DOHH2 (cell line): Measurements from ENCODE around the gene TMPRSS7.

Source experiments
- H3F3A ChIP-seq: fragments of 200-600 bp; sonication (generic), shearing (Covaris generic); 2 replicates; pipeline ENCODE4 v1.6.0; 2016; ENCODE audit warnings: antibody characterized with exemption, mild to moderate bottlenecking; ENCODE audit not compliant: control insufficient read depth, insufficient read depth
- H3K27ac ChIP-seq: fragments of 200-600 bp; sonication (generic); 2 replicates; pipeline ENCODE4 v1.5.1; 2014; ENCODE audit warnings: low read depth, mild to moderate bottlenecking, low read length, moderate library complexity
- H3K27me3 ChIP-seq: fragments of 200-600 bp; sonication (generic); 2 replicates; pipeline ENCODE4 v1.6.1; 2014; ENCODE audit warnings: mild to moderate bottlenecking, low read length, mixed read lengths; ENCODE audit not compliant: control insufficient read depth
- H3K36me3 ChIP-seq: fragments of 200-600 bp; sonication (generic); 2 replicates; pipeline ENCODE4 v1.6.1; 2014; ENCODE audit warnings: mild to moderate bottlenecking, low read length, moderate library complexity, mixed read lengths; ENCODE audit not compliant: control insufficient read depth
- H3K4me1 ChIP-seq: fragments of 200-600 bp; sonication (generic); 2 replicates; pipeline ENCODE4 v1.6.1; 2014; ENCODE audit warnings: mild to moderate bottlenecking, low read length, mixed read lengths; ENCODE audit not compliant: control insufficient read depth
- H3K4me2 ChIP-seq: fragments of 200-600 bp; sonication (generic); 2 replicates; pipeline ENCODE4 v1.6.0; 2014; ENCODE audit warnings: mild to moderate bottlenecking, low read length, moderate library complexity
- H3K4me3 ChIP-seq: fragments of 200-600 bp; sonication (generic); 2 replicates; pipeline ENCODE4 v1.5.1; 2014; ENCODE audit warnings: mild to moderate bottlenecking, low read length, mixed read lengths
- H3K79me2 ChIP-seq: fragments of 200-600 bp; sonication (generic); 2 replicates; pipeline ENCODE4 v1.6.1; 2014; ENCODE audit warnings: mild to moderate bottlenecking, low read length, mixed read lengths; ENCODE audit not compliant: control insufficient read depth
- H3K9me2 ChIP-seq: fragments of 200-600 bp; sonication (generic); replicated peaks from 2 replicates; pipeline ENCODE4 v1.6.1; 2014; ENCODE audit warnings: mild to moderate bottlenecking, low read length, mixed read lengths; ENCODE audit not compliant: control insufficient read depth
- H3K9me3 ChIP-seq: fragments of 200-600 bp; sonication (generic); 2 replicates; pipeline ENCODE4 v1.6.1; 2014; ENCODE audit warnings: antibody characterized with exemption, low read length, mixed read lengths; ENCODE audit not compliant: control insufficient read depth, insufficient read depth
- H4K20me1 ChIP-seq: fragments of 200-600 bp; sonication (generic); 2 replicates; pipeline ENCODE4 v1.6.0; 2014; ENCODE audit warnings: low read depth, mild to moderate bottlenecking, antibody characterized with exemption, low read length, moderate library complexity; ENCODE audit not compliant: control insufficient read depth, insufficient read depth
- EZH2phosphoT487 ChIP-seq: fragments of 200-600 bp; sonication (generic); IDR thresholded peaks from 2 replicates; pipeline ENCODE4 v1.6.1; 2017; ENCODE audit warnings: borderline replicate concordance, mild to moderate bottlenecking, antibody characterized with exemption, low read length, moderate library complexity, mixed read lengths
- TF ChIP-seq, protein P1 (sequence below): fragments of 200-600 bp; sonication (generic); IDR thresholded peaks from one replicate; pipeline ENCODE4 v1.5.1; 2014; ENCODE audit warnings: antibody characterized with exemption, mild to moderate bottlenecking, low read depth, low read length; ENCODE audit not compliant: poor library complexity, severe bottlenecking

The TMPRSS7 gene

DNA sequence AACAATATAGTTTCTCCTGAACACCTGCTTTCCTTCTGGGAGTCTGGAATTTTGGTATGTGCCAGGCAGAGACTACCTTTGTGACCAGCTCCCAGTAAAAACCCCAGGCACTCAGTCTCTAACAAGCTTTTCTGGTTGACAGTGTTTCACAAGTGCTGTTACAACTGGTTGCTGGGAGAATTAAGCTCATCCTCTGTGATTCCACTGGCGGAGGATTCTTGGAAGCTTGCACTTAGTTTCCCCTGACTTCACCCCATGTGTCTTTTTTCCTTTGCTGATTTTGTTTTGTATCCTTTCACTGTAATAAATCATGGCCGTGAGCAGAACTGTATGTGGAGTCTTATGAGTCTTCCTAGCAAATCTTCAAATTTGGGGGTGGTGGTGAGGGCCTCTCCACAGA, 41.5 kb upstream of the TMPRSS7 start:
- H3K9me3 ChIP-seq, result no peaks in the 10 kb centered on the region
- H3K4me3 ChIP-seq, result no peak overlapping the region
- H4K20me1 ChIP-seq, result no peaks in the 10 kb centered on the region
- H3K36me3 ChIP-seq, result peaks cover 37% of the 10 kb centered on the region
- peaks cover 3% of the 10 kb centered on the region; the same call in 1 of the 2 replicates for H3K4me1 ChIP-seq
- H3K79me2 ChIP-seq, result no peaks in the 10 kb centered on the region
- no peaks in the 10 kb centered on the region for H3K27me3 ChIP-seq
- H3K4me2 ChIP-seq, result no peak overlapping the region
- TF ChIP-seq, protein P1, sequence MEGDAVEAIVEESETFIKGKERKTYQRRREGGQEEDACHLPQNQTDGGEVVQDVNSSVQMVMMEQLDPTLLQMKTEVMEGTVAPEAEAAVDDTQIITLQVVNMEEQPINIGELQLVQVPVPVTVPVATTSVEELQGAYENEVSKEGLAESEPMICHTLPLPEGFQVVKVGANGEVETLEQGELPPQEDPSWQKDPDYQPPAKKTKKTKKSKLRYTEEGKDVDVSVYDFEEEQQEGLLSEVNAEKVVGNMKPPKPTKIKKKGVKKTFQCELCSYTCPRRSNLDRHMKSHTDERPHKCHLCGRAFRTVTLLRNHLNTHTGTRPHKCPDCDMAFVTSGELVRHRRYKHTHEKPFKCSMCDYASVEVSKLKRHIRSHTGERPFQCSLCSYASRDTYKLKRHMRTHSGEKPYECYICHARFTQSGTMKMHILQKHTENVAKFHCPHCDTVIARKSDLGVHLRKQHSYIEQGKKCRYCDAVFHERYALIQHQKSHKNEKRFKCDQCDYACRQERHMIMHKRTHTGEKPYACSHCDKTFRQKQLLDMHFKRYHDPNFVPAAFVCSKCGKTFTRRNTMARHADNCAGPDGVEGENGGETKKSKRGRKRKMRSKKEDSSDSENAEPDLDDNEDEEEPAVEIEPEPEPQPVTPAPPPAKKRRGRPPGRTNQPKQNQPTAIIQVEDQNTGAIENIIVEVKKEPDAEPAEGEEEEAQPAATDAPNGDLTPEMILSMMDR, result no peak
- TF ChIP-seq EZH2phosphoT487, result no peak
- no peaks in the 10 kb centered on the region for H3F3A ChIP-seq
- no peaks in the 10 kb centered on the region for H3K9me2 ChIP-seq
- no peak overlapping the region for H3K27ac ChIP-seq

- Histone ChIP-seq H3K27me3 (peaks cover 15% of the 10 kb centered on the region), H3F3A (no peaks in the 10 kb centered on the region), H3K9me3 (no peaks in the 10 kb centered on the region), H3K36me3 (no peaks in the 10 kb centered on the region), H3K79me2 (no peaks in the 10 kb centered on the region), H3K27ac (no peak within 1 kb of the TSS), H4K20me1 (no peaks in the 10 kb centered on the region), H3K9me2 (no peaks in the 10 kb centered on the region), H3K4me3 (peak within 1 kb of the TSS; percentile 12), H3K4me1 (peaks cover 7% of the 10 kb centered on the region; the same call in 1 of the 2 replicates), H3K4me2 (peak within 1 kb of the TSS; percentile 50)
- TF ChIP-seq, protein P1, result no peak
- TF ChIP-seq EZH2phosphoT487, result no peak
Observed at GRCh38 chr3:111998636-111999483, 35.7 kb upstream of the TMPRSS7 start, which contains the start of gene TAGLN3. Gene TAGLN3, plus strand, starts transcription at chr3:111998922. Its CDS starts 501 bp downstream, at chr3:111999423.

DNA sequence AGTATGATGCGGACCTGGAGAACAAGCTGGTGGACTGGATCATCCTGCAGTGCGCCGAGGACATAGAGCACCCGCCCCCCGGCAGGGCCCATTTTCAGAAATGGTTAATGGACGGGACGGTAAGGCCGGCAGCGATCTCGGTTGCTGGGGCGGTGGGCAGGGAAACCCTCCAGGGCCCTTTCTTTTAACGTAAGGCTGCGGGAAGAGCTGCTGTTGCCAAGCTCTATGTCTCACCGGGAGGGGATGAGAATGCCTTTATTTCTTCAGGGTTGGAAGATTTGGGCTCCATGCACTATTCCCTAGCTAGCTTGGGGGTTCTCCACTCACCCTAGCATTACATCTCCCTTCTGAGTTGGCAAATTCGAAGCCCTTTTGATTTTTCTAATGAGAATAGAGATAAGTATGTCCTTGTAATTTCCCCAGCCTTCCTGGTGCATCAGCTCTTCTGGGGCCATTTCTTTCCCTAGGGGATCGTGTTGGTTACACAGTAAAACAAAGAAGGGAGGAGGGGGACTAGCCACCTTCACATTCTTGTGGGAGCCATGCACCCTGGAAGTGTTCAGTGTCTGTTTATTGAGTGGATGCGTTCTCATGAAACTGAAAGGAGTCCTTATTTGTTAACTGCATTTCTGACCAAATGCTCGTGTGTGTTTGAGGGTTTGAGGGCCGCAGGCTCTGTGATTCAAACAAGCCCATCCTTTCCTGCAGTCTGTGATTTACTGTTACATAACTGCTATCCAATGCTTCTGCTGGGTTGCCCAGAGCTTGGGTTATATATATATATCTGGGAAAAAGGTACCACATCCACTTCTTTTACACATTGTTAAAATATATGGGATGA, 34.8 kb upstream of the TMPRSS7 start:
- TF ChIP-seq EZH2phosphoT487, result no peak
- TF ChIP-seq, protein P1, result no peak
- no peaks in the 10 kb centered on the region for H3K9me2 ChIP-seq
- no peaks in the 10 kb centered on the region for H3K79me2 ChIP-seq
- H3F3A ChIP-seq, result no peaks in the 10 kb centered on the region
- peaks cover 15% of the 10 kb centered on the region for H3K27me3 ChIP-seq
- peaks cover 7% of the 10 kb centered on the region; the same call in 1 of the 2 replicates for H3K4me1 ChIP-seq
- H3K27ac ChIP-seq, result no peak overlapping the region
- H3K36me3 ChIP-seq, result no peaks in the 10 kb centered on the region
- H3K4me2 ChIP-seq, result peak overlapping the region; percentile 50; the same call in 1 of the 2 replicates
- no peaks in the 10 kb centered on the region for H3K9me3 ChIP-seq
- H3K4me3 ChIP-seq, result no peak overlapping the region
- H4K20me1 ChIP-seq, result no peaks in the 10 kb centered on the region
